Mesenchymal stem cell (in vitro differentiated cells and primary cell): ENCODE measurements around the gene CNKSR3.
A peak's percentile ranks its signal among the peaks of the same experiment; 100 is the strongest.

Experiments
- DNase-seq: peaks from one replicate; pipeline ENCODE4 v3.0.0-alpha.2; 2013
- H2AFZ ChIP-seq: one replicate; pipeline ENCODE4 v1.6.1; 2013; ENCODE audit warnings: low read depth, mild to moderate bottlenecking, control low read depth, inconsistent platforms, low read length, moderate library complexity
- H2AK5ac ChIP-seq: 2 replicates; pipeline ENCODE4 v1.6.1; 2013; ENCODE audit warnings: low read length, moderate library complexity, mild to moderate bottlenecking, inconsistent platforms; ENCODE audit not compliant: severe bottlenecking
- H2BK120ac ChIP-seq: one replicate; pipeline ENCODE4 v1.6.1; 2013; ENCODE audit warnings: low read depth, mild to moderate bottlenecking, inconsistent platforms, low read length, moderate library complexity
- H2BK12ac ChIP-seq, 2 experiments: one replicate each; pipeline ENCODE4 v1.6.1; 2013; ENCODE audit warnings: inconsistent platforms in 2 of 2, low read length in 2 of 2, mild to moderate bottlenecking in 2 of 2, moderate library complexity in 2 of 2, control low read depth in 1 of 2
- H2BK15ac ChIP-seq: one replicate; pipeline ENCODE4 v1.6.1; 2013; ENCODE audit warnings: mild to moderate bottlenecking, low read depth, inconsistent platforms; ENCODE audit not compliant: poor library complexity, severe bottlenecking
- H2BK5ac ChIP-seq: 2 replicates; pipeline ENCODE4 v1.6.1; 2013; ENCODE audit warnings: low read depth, mild to moderate bottlenecking, low read length, control low read depth, inconsistent platforms; ENCODE audit not compliant: poor library complexity, severe bottlenecking
- H3K14ac ChIP-seq, 2 experiments: one replicate each; pipeline ENCODE4 v1.6.1; 2013; ENCODE audit warnings: inconsistent platforms in 2 of 2, low read length in 2 of 2, control low read depth in 1 of 2, mild to moderate bottlenecking in 1 of 2, moderate library complexity in 1 of 2
- H3K18ac ChIP-seq, 2 experiments: one replicate each; pipeline ENCODE4 v1.6.1; 2013; ENCODE audit warnings: inconsistent platforms in 2 of 2, low read length in 2 of 2, control low read depth in 1 of 2, low read depth in 1 of 2, mild to moderate bottlenecking in 1 of 2
- H3K23ac ChIP-seq, 2 experiments: one replicate each; pipeline ENCODE4 v1.6.1; 2013; ENCODE audit warnings: inconsistent platforms in 2 of 2, low read length in 2 of 2, mild to moderate bottlenecking in 2 of 2, moderate library complexity in 2 of 2, control low read depth in 1 of 2
- H3K27ac ChIP-seq: 2 replicates; pipeline ENCODE4 v1.5.1; 2013; ENCODE audit warnings: mild to moderate bottlenecking, moderate library complexity, low read length, control low read depth, inconsistent platforms; ENCODE audit not compliant: poor library complexity, severe bottlenecking
- H3K27me3 ChIP-seq, 2 experiments: 2 replicates each; pipeline versions ENCODE4 v1.6.1 to v1.7.0; 2013; ENCODE audit warnings: low read length in 2 of 2, mild to moderate bottlenecking in 2 of 2, moderate library complexity in 2 of 2, control low read depth in 1 of 2, inconsistent platforms in 1 of 2; ENCODE audit not compliant: control insufficient read depth in 1 of 2, insufficient read depth in 1 of 2
- H3K36me3 ChIP-seq, 2 experiments: 2 replicates each; pipeline versions ENCODE4 v1.6.1 to v1.7.0; 2013; ENCODE audit warnings: low read length in 2 of 2, control low read depth in 1 of 2, inconsistent platforms in 1 of 2, low read depth in 1 of 2, mild to moderate bottlenecking in 1 of 2; ENCODE audit not compliant: insufficient read depth in 2 of 2, control insufficient read depth in 1 of 2
- H3K4ac ChIP-seq, 2 experiments: one replicate each; pipeline ENCODE4 v1.6.1; 2013; ENCODE audit warnings: inconsistent platforms in 2 of 2, low read length in 2 of 2, mild to moderate bottlenecking in 2 of 2, moderate library complexity in 2 of 2, control low read depth in 1 of 2, low read depth in 1 of 2
- H3K4me1 ChIP-seq: 2 replicates; pipeline ENCODE4 v1.6.1; 2013; ENCODE audit warnings: low read depth, low read length, control low read depth; ENCODE audit not compliant: control insufficient read depth, insufficient read depth
- H3K4me2 ChIP-seq: 2 replicates; pipeline ENCODE4 v1.6.1; 2013; ENCODE audit warnings: low read length, mild to moderate bottlenecking, inconsistent platforms; ENCODE audit not compliant: poor library complexity, severe bottlenecking
- H3K4me3 ChIP-seq, 2 experiments: 2 replicates each; pipeline versions ENCODE4 v1.5.1 to v1.7.0; 2013; ENCODE audit warnings: low read length in 2 of 2, mild to moderate bottlenecking in 2 of 2, control low read depth in 1 of 2, low read depth in 1 of 2; ENCODE audit not compliant: insufficient read depth in 1 of 2
- H3K79me1 ChIP-seq: replicated peaks from 2 replicates; pipeline ENCODE4 v1.6.1; 2013; ENCODE audit warnings: mild to moderate bottlenecking, control low read depth, low read length, inconsistent platforms; ENCODE audit not compliant: poor library complexity, severe bottlenecking
- H3K9ac ChIP-seq: 2 replicates; pipeline ENCODE4 v1.7.0; 2013; ENCODE audit warnings: mild to moderate bottlenecking, low read length, moderate library complexity
- H3K9me3 ChIP-seq: 2 replicates; pipeline ENCODE4 v1.7.0; 2013; ENCODE audit warnings: mild to moderate bottlenecking, low read length; ENCODE audit not compliant: control insufficient read depth
- H4K8ac ChIP-seq: one replicate; pipeline ENCODE4 v1.6.1; 2013; ENCODE audit warnings: inconsistent platforms, mild to moderate bottlenecking, low read length, moderate library complexity
- H4K91ac ChIP-seq: one replicate; pipeline ENCODE4 v1.6.1; 2013; ENCODE audit warnings: mild to moderate bottlenecking, low read length, inconsistent platforms
- WGBS: methylation state at CpG from one replicate; pipeline ENCODE4 v1.1.7; 2013; ENCODE audit warnings: mixed read lengths; 5-methylcytosine and 5-hydroxymethylcytosine counted together

The CNKSR3 gene

DNA sequence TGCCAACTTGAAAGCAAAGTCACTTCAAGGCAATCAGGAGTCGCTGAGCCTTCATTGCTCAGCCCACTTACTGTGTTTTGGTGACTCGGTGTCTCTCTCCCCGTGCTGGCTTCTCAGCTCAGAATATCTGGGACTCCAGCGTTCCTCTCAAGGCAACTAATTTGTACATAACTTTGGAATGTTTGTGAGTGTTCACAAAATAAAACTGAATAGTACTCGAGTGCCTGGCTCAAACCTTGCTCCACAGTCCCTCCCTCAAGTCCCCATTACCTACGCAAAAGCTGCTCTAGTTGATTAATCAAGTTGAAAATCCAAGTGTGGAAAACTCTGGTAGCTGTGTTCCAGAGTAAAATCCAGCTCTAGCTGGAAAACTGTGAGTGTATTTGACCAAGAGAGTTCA lies 162.5 kb downstream of the CNKSR3 start:
- WGBS, result 76% methylated on average over 5 of the region's 6 CpGs
- Histone ChIP-seq H3K79me1 (no peaks in the 10 kb centered on the region), H3K14ac (no peak overlapping the region), H2BK15ac (no peak overlapping the region), H3K9ac (no peak overlapping the region), H2AK5ac (no peak overlapping the region), H3K9me3 (peaks cover 7% of the 10 kb centered on the region), H3K4me3 (no peak overlapping the region), H2BK12ac (no peak overlapping the region), H4K8ac (no peak overlapping the region), H3K4ac (no peak overlapping the region), H3K36me3 (no peaks in the 10 kb centered on the region), H3K18ac (no peak overlapping the region), H2AFZ (no peak overlapping the region), H4K91ac (no peak overlapping the region), H3K27me3 (no peaks in the 10 kb centered on the region), H2BK5ac (no peak overlapping the region), H3K4me2 (no peak overlapping the region), H3K27ac (no peak overlapping the region), H3K23ac (no peak overlapping the region), H2BK120ac (no peak overlapping the region), H3K4me1 (no peaks in the 10 kb centered on the region)
- no peak for DNase-seq

- H2AK5ac ChIP-seq, result no peak overlapping the region
- no peak overlapping the region for H3K14ac ChIP-seq
- H3K27ac ChIP-seq, result no peak overlapping the region
- H3K4ac ChIP-seq, result no peak overlapping the region
- H3K27me3 ChIP-seq, result no peaks in the 10 kb centered on the region
- no peak overlapping the region for H2AFZ ChIP-seq
- no peaks in the 10 kb centered on the region for H3K4me1 ChIP-seq
- no peak overlapping the region for H2BK15ac ChIP-seq
- no peak overlapping the region for H3K4me3 ChIP-seq
- no peak overlapping the region for H2BK12ac ChIP-seq
- H3K36me3 ChIP-seq, result no peaks in the 10 kb centered on the region
- 100% methylated on average over 3 of the region's 4 CpGs for WGBS
- H3K4me2 ChIP-seq, result no peak overlapping the region
- H3K79me1 ChIP-seq, result no peaks in the 10 kb centered on the region
- no peak overlapping the region for H4K8ac ChIP-seq
- H2BK120ac ChIP-seq, result no peak overlapping the region
- H3K9me3 ChIP-seq, result peaks cover 7% of the 10 kb centered on the region
- DNase-seq, result no peak
- H3K9ac ChIP-seq, result no peak overlapping the region
- no peak overlapping the region for H3K23ac ChIP-seq
- H2BK5ac ChIP-seq, result no peak overlapping the region
- H3K18ac ChIP-seq, result no peak overlapping the region
- H4K91ac ChIP-seq, result no peak overlapping the region
Observed at GRCh38 chr6:154345811-154346210, 164.7 kb downstream of the CNKSR3 start.

GRCh38 chr6:154343473-154344308 lies 166.8 kb downstream of the CNKSR3 start:
- no peak overlapping the region for H3K27ac ChIP-seq
- no peaks in the 10 kb centered on the region for H3K27me3 ChIP-seq
- no peak overlapping the region for H2AK5ac ChIP-seq
- H4K91ac ChIP-seq, result no peak overlapping the region
- WGBS, result 59% methylated on average over 15 of the region's 16 CpGs
- peaks cover 7% of the 10 kb centered on the region for H3K9me3 ChIP-seq
- H2BK12ac ChIP-seq, result no peak overlapping the region
- no peak overlapping the region for H2BK120ac ChIP-seq
- H2AFZ ChIP-seq, result no peak overlapping the region
- no peak overlapping the region for H4K8ac ChIP-seq
- H3K4me1 ChIP-seq, result no peaks in the 10 kb centered on the region
- no peak overlapping the region for H2BK5ac ChIP-seq
- no peaks in the 10 kb centered on the region for H3K79me1 ChIP-seq
- H3K18ac ChIP-seq, result no peak overlapping the region
- DNase-seq, result peak; percentile 48
- H3K4me2 ChIP-seq, result no peak overlapping the region
- H3K14ac ChIP-seq, result no peak overlapping the region
- no peak overlapping the region for H3K4me3 ChIP-seq
- H3K4ac ChIP-seq, result no peak overlapping the region
- H2BK15ac ChIP-seq, result no peak overlapping the region
- H3K36me3 ChIP-seq, result no peaks in the 10 kb centered on the region
- H3K9ac ChIP-seq, result no peak overlapping the region
- no peak overlapping the region for H3K23ac ChIP-seq

GRCh38 chr6:154341871-154342270 lies 168.6 kb downstream of the CNKSR3 start:
- Histone ChIP-seq H3K4me1 (no peaks in the 10 kb centered on the region), H2BK12ac (no peak overlapping the region), H3K27ac (no peak overlapping the region), H3K4ac (no peak overlapping the region), H4K8ac (no peak overlapping the region), H2BK120ac (no peak overlapping the region), H3K79me1 (no peaks in the 10 kb centered on the region), H2BK5ac (no peak overlapping the region), H2AK5ac (no peak overlapping the region), H3K9me3 (peaks cover 7% of the 10 kb centered on the region), H2BK15ac (no peak overlapping the region), H4K91ac (no peak overlapping the region), H3K14ac (no peak overlapping the region), H3K27me3 (no peaks in the 10 kb centered on the region), H3K36me3 (no peaks in the 10 kb centered on the region), H3K18ac (no peak overlapping the region), H3K23ac (no peak overlapping the region), H3K4me3 (no peak overlapping the region), H2AFZ (no peak overlapping the region), H3K4me2 (no peak overlapping the region), H3K9ac (no peak overlapping the region)
- DNase-seq, result peak; percentile 6
- 56% methylated on average over 5 of the region's 5 CpGs for WGBS
